Activated T-cell treated with anti-CD3 and anti-CD28 coated beads, Interleukin-2, amount 50 U/mL, for 4 hours (primary cell): ENCODE measurements around the gene RPS26. TPM values are rescaled to one million over a fixed set of nuclear protein-coding genes. Genes with fewer than 3 reads are reported as not detected.

ENCODE experiments used
- total RNA-seq, 3 donors: library from RNA; stranded (reverse); gene quantifications; one replicate each; pipeline ENCODE4 v1.2.1, GENCODE V29; 2021

Gene RPS26
- total RNA-seq, 3 donors from 2014 or later = 73.1 to 118 (median 110) TPM

Other genes with a start within 250 kb of the RPS26 start
- gene SARNP, start 224.2 kb upstream of the RPS26 start, total RNA-seq = 10 to 100 TPM; 65.8 to 78.5 (median 69.6) TPM
- gene ORMDL2, start 223.9 kb upstream of the RPS26 start, total RNA-seq = 10 to 100 TPM; 45.9 to 57.0 (median 49.9) TPM
- 10 to 100 TPM; 32.4 to 38.2 (median 33.5) TPM for gene DNAJC14, start 212.3 kb upstream of the RPS26 start, total RNA-seq
- not detected for gene MMP19, start 199.0 kb upstream of the RPS26 start, total RNA-seq
- 10 to 100 TPM; 24.9 to 30.0 (median 28.4) TPM for gene PYM1, start 114.0 kb upstream of the RPS26 start, total RNA-seq
- gene DGKA, start 110.8 kb upstream of the RPS26 start, total RNA-seq = 100 to 1,000 TPM; 132 to 164 (median 153) TPM
- gene PMEL, start 75.9 kb upstream of the RPS26 start, total RNA-seq = under 1 TPM in 2 of 3 donors, not detected in 1; 0.13 to 0.41 TPM
- 10 to 100 TPM; 65.4 to 80.1 (median 74.1) TPM for gene CDK2, start 75.1 kb upstream of the RPS26 start, total RNA-seq
- 10 to 100 TPM; 18.5 to 27.5 (median 22.6) TPM for gene RAB5B, start 67.8 kb upstream of the RPS26 start, total RNA-seq
- 1 to 10 TPM in 2 of 3 donors, under 1 TPM in 1; 0.68 to 1.3 (median 1.2) TPM for gene SUOX, start 44.6 kb upstream of the RPS26 start, total RNA-seq
- 10 to 100 TPM in 2 of 3 donors, 1 to 10 TPM in 1; 9.4 to 14.6 (median 10.5) TPM for gene IKZF4, start 20.9 kb upstream of the RPS26 start, total RNA-seq
- 1 to 10 TPM in 1 of 3 donors, under 1 TPM in 2; 0.48 to 1.6 (median 0.63) TPM for gene ERBB3, start 38.2 kb downstream of the RPS26 start, total RNA-seq
- 100 to 1,000 TPM; 538 to 590 (median 573) TPM for gene PA2G4, start 62.6 kb downstream of the RPS26 start, total RNA-seq
- gene RPL41, start 74.7 kb downstream of the RPS26 start, total RNA-seq = 1,000 to 10,000 TPM; 3,827 to 4,080 (median 3,837) TPM
- gene ZC3H10, start 76.3 kb downstream of the RPS26 start, total RNA-seq = 1 to 10 TPM; 7.4 to 8.3 (median 8.2) TPM
- gene ESYT1, start 86.3 kb downstream of the RPS26 start, total RNA-seq = 100 to 1,000 TPM in 2 of 3 donors, 10 to 100 TPM in 1; 95.9 to 113 (median 106) TPM
- gene MYL6B, start 110.7 kb downstream of the RPS26 start, total RNA-seq = 10 to 100 TPM; 30.3 to 34.5 (median 30.8) TPM
- gene MYL6, start 116.4 kb downstream of the RPS26 start, total RNA-seq = 100 to 1,000 TPM; 684 to 725 (median 686) TPM
- gene SMARCC2, start 147.6 kb downstream of the RPS26 start, total RNA-seq = 10 to 100 TPM; 85.7 to 92.9 (median 86.4) TPM
- gene RNF41, start 180.0 kb downstream of the RPS26 start, total RNA-seq = 10 to 100 TPM; 39.3 to 45.6 (median 40.1) TPM
- gene NABP2, start 182.4 kb downstream of the RPS26 start, total RNA-seq = 100 to 1,000 TPM in 1 of 3 donors, 10 to 100 TPM in 2; 92.7 to 103 (median 98.9) TPM
- gene SLC39A5, start 188.1 kb downstream of the RPS26 start, total RNA-seq = under 1 TPM; 0.53 to 0.84 (median 0.79) TPM
- gene ANKRD52, start 216.5 kb downstream of the RPS26 start, total RNA-seq = 10 to 100 TPM; 60.8 to 70.3 (median 67.5) TPM
- 10 to 100 TPM; 11.1 to 13.7 (median 11.5) TPM for gene COQ10A, start 225.0 kb downstream of the RPS26 start, total RNA-seq